Astrocyte of the cerebellum (primary cell): ENCODE data around the gene ADGRA3.

ENCODE experiments used
- DNase-seq: peaks from one replicate; pipeline ENCODE4 v3.0.0-alpha.2; 2011; ENCODE audit warnings: low read depth
- H3K4me3 ChIP-seq: 2 replicates; pipeline ENCODE4 v1.5.1; 2011; ENCODE audit warnings: mild to moderate bottlenecking, low read depth, low read length, moderate library complexity
- CTCF ChIP-seq: IDR thresholded peaks from 2 replicates; pipeline ENCODE4 v1.5.1; 2012; ENCODE audit warnings: low read length, low read depth, moderate library complexity, mild to moderate bottlenecking; ENCODE audit errors: missing control alignments
- in situ Hi-C: cut with HindIII; loops from 2 replicates; pipeline ENCODE4 v1.10.0; 2017; ENCODE audit warnings: low sequenced_read_pairs

ADGRA3 gene

GRCh38 chr4:22410645-22411247 is 105.1 kb downstream of the ADGRA3 start:
- no peak for DNase-seq
- H3K4me3 ChIP-seq, result no peak overlapping the region
- in situ Hi-C loops, result loop anchor here (25.0 kb wide), 1 partner anchor 277 kb away; the partner anchor contains the start of gene GBA3
- no peak for TF ChIP-seq CTCF

DNA sequence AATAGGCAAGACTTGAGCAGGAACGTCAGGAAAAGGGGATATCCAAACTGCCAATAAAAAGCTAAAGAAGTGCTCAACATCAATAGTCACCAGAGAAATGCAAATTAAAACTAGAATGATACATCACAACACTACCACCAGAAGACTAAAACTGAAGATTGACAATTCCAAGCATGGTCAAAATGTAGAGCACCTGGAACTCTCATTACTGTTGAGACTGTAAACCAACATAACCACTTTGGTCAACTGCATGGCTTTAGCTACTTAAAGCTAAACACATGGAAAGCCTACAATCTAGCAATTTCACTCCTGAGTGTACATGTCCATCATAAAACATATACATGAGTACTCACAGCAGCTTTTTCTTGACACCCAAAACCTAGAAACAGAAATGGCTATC is 107.4 kb downstream of the ADGRA3 start:
- in situ Hi-C loops, result loop anchor here (25.0 kb wide), 1 partner anchor 279 kb away; the partner anchor contains the start of gene GBA3
- DNase-seq, result no peak
- no peak for TF ChIP-seq CTCF
- no peak overlapping the region for H3K4me3 ChIP-seq

DNA sequence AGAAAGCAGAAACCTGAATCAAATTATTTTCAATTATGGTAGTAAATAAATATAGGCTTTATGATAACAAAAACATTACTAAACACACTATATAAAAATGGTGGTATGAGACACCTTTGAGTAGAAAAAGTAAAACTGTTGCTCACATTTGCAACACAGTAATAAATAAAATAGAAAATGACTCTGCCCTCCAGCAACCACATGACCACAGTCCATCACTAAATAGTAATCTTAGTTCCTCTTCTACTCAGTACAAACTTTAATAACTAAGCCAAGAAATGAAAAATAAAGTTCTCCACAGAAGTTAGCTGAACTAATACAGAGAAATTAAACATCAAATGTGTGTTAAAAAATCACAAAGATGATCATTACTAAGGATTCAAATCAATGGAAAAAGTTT is 108.5 kb downstream of the ADGRA3 start:
- no peak overlapping the region for H3K4me3 ChIP-seq
- no peak for DNase-seq
- no peak for TF ChIP-seq CTCF
- in situ Hi-C loops, result loop anchor here (25.0 kb wide), 1 partner anchor 280 kb away; the partner anchor contains the start of gene GBA3

DNA sequence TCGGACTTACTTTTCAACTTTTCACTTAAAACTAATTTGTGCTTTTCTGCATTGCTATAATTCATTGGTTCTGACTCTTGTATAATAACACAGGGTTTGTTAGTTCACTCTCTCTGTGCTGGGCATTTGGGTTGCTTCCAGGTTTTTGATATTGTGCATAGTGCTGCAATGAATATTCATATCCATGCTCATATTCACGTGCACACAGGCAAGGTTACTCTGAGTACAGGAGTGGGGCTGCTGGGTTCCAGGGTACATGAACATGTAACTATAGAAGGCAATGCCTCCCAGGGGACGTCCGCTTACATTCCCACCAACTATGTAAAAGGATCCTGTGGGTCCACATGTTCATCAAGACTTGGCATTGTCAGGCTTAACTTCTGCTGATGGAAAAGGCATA is 117.2 kb downstream of the ADGRA3 start:
- DNase-seq, result no peak
- no peak for TF ChIP-seq CTCF
- in situ Hi-C loops, result loop anchor here (25.0 kb wide), 1 partner anchor 586 kb away; no protein-coding TSS in a partner anchor
- no peak overlapping the region for H3K4me3 ChIP-seq

GRCh38 chr4:22391551-22391950 is 124.3 kb downstream of the ADGRA3 start:
- peak; percentile 34 for DNase-seq
- in situ Hi-C loops, result loop anchor here (25.0 kb wide), 1 partner anchor 579 kb away; no protein-coding TSS in a partner anchor
- no peak for TF ChIP-seq CTCF
- no peak overlapping the region for H3K4me3 ChIP-seq

- TF ChIP-seq CTCF, result peak; percentile 80
- peak; percentile 72 for DNase-seq
- in situ Hi-C loops, result loop anchor here (25.0 kb wide), 1 partner anchor 577 kb away; no protein-coding TSS in a partner anchor
- no peak overlapping the region for H3K4me3 ChIP-seq
Measured at GRCh38 chr4:22389240-22389870, 126.5 kb downstream of the ADGRA3 start.
